HepG2 (cell line): ENCODE results near the gene AKAP8. TPM values are rescaled to one million over a fixed set of nuclear protein-coding genes. Genes with fewer than 3 reads are reported as not detected.

Experiments
- ATAC-seq: fragments of 200-7000 bp; cut with Tn5 transposase; 3 replicates; pipeline ENCODE4 v1.9.1; 2020; ENCODE audit warnings: mild to moderate bottlenecking, moderate library complexity
- BruUV-seq: library from RNA; stranded (reverse); fragments of 400-500 nt; replicated peaks from 2 replicates; lab custom pipeline; 2021; lab: Mats Ljungman, UMichigan
- CTCF ChIA-PET: fragments of 300-600 bp; formaldehyde crosslinking; extraction: SDS; loops from one replicate; lab custom pipeline; 2021; ENCODE audit warnings: low total read pairs, inconsistent platforms, low intra/inter-chr PET ratio; lab: Yijun Ruan, JAX
- POLR2A ChIA-PET: fragments of 350-600 bp; sonication (Branson Sonifier 250); formaldehyde crosslinking; loops from one replicate; lab custom pipeline; 2020; ENCODE audit warnings: antibody characterized with exemption, inconsistent platforms; lab: Yijun Ruan, JAX
- DNase-seq: peaks from one replicate; pipeline ENCODE4 v3.0.0-alpha.2; 2015; ENCODE audit warnings: low spot score
- FAIRE-seq: peaks from 3 replicates; lab custom pipeline; 2011; peaks lifted over from hg19 to GRCh38; lab: Jason Lieb, UNC
- H2AFZ ChIP-seq: one replicate; pipeline ENCODE4 v1.6.1; 2011; ENCODE audit warnings: low read length, inconsistent platforms
- H3K27ac ChIP-seq: fragments of 300-600 bp; 3 replicates; pipeline ENCODE4 v1.8.0; 2011; ENCODE audit warnings: mixed run types, mild to moderate bottlenecking, mixed read lengths, low read length, inconsistent platforms; ENCODE audit not compliant: insufficient read depth; ENCODE audit errors: extremely low read length
- H3K27me3 ChIP-seq, 2 experiments: fragments of 200-600 bp in 1 of 2; 2 replicates in 1 of 2; 3 replicates in 1 of 2; pipeline versions ENCODE4 v1.6.0 to v1.8.0; 2011; ENCODE audit warnings: low read length in 2 of 2, mild to moderate bottlenecking in 2 of 2, moderate library complexity in 2 of 2, inconsistent platforms in 1 of 2; ENCODE audit not compliant: insufficient read depth in 2 of 2, control insufficient read depth in 1 of 2
- H3K36me3 ChIP-seq, 2 experiments: fragments of 200-600 bp in 1 of 2; replicated peaks in 1 of 2; 2 replicates in 1 of 2; 3 replicates in 1 of 2; pipeline versions ENCODE4 v1.5.1 to v1.8.0; 2011; ENCODE audit warnings: low read length in 2 of 2, inconsistent platforms in 1 of 2; ENCODE audit not compliant: insufficient read depth in 2 of 2, control insufficient read depth in 1 of 2
- H3K4me1 ChIP-seq: 2 replicates; pipeline ENCODE4 v1.5.1; 2012; ENCODE audit warnings: low read length, inconsistent platforms; ENCODE audit not compliant: insufficient read depth
- H3K4me2 ChIP-seq: 2 replicates; pipeline ENCODE4 v1.6.0; 2011; ENCODE audit warnings: low read depth, low read length, inconsistent platforms
- H3K4me3 ChIP-seq, 3 experiments: fragments of 200-600 bp in 1 of 3; sonication (generic), shearing (Covaris generic) in 1 of 3; replicated peaks in 1 of 3; 2 replicates each; pipeline ENCODE4 v1.5.1; 2011 to 2016; ENCODE audit warnings: low read length in 3 of 3, inconsistent platforms in 2 of 3, low read depth in 2 of 3, mild to moderate bottlenecking in 2 of 3, control low read depth in 1 of 3, mixed read lengths in 1 of 3; ENCODE audit not compliant: insufficient read depth in 1 of 3
- H3K79me2 ChIP-seq: one replicate; pipeline ENCODE4 v1.6.1; 2011; ENCODE audit warnings: low read length, inconsistent platforms; ENCODE audit not compliant: insufficient read depth
- H3K9ac ChIP-seq: 2 replicates; pipeline ENCODE4 v1.6.0; 2011; ENCODE audit warnings: mild to moderate bottlenecking, low read depth, low read length, inconsistent platforms; ENCODE audit not compliant: insufficient read depth
- H3K9me3 ChIP-seq: 2 replicates; pipeline ENCODE4 v1.5.1; 2012; ENCODE audit warnings: mild to moderate bottlenecking, low read length
- H4K20me1 ChIP-seq: 2 replicates; pipeline ENCODE4 v1.6.0; 2011; ENCODE audit warnings: inconsistent platforms, mild to moderate bottlenecking, low read length, moderate library complexity; ENCODE audit not compliant: insufficient read depth
- CEBPB ChIP-seq: IDR thresholded peaks from 2 replicates; pipeline ENCODE4 v1.6.1; 2011; ENCODE audit warnings: low read depth, low read length, improper control_type of control experiment, borderline replicate concordance
- DNMT3B ChIP-seq: conservative IDR thresholded peaks from 2 replicates; pipeline ENCODE4 v1.6.1; 2016; ENCODE audit warnings: missing biosample characterization, control low read depth
- FOXK2 ChIP-seq: fragments of 450-650 bp; IDR thresholded peaks from 2 replicates; pipeline ENCODE4 v1.6.1; 2016
- RBM22 ChIP-seq: fragments of 200-400 bp; formaldehyde crosslinking; optimal IDR thresholded peaks from 2 replicates; pipeline ENCODE3; 2017; ENCODE audit warnings: mild to moderate bottlenecking, low read length, moderate library complexity
- WGBS: methylation state at CpG from one replicate; pipeline ENCODE4 v1.1.6; 2017; ENCODE audit warnings: low lambda C conversion rate; 5-methylcytosine and 5-hydroxymethylcytosine counted together
- in situ Hi-C: cut with HindIII; loops from 2 replicates; pipeline ENCODE4 v1.10.0; 2017; ENCODE audit warnings: low pct_unique_long_range_greater_than_20kb; ENCODE audit not compliant: extremely low pct_ligation_motif_present
- intact Hi-C: fragments of 100-400 bp; cut with micrococcal nuclease; formaldehyde crosslinking; loops from one replicate; pipeline ENCODE4 v1.10.0; 2022; ENCODE audit not compliant: unreplicated experiment
- polyA plus RNA-seq, 8 experiments: library from polyadenylated mRNA; depleted of rRNA in 3 of 8; stranded (reverse) in 7 of 8; unstranded in 1 of 8; fragments of >200 nt; fragmentation: Illumina TruSeq in 4 of 8; extraction: Trizol in 4 of 8; gene quantifications; 2 replicates each; pipeline versions ENCODE4 v1.2.1 to v1.2.3, GENCODE V29; 2011 to 2016; ENCODE audit warnings: low read depth in 4 of 8, missing spikeins in 1 of 8, mixed read lengths in 1 of 8; ENCODE audit not compliant: insufficient read depth in 1 of 8
- total RNA-seq, 5 experiments: library from RNA; depleted of rRNA; stranded (reverse); fragments of >200 nt; fragmentation: Illumina TruSeq; extraction: Trizol; gene quantifications; 2 replicates each; pipeline ENCODE4 v1.2.3, GENCODE V29; 2016; ENCODE audit warnings: low read depth in 1 of 5

The AKAP8 gene
- total and polyA plus RNA-seq, 2 of the 13 experiments (the other 11 are each of a cell fraction or from before 2014, with no cell fraction given): 15.9 to 22.1 TPM

DNA sequence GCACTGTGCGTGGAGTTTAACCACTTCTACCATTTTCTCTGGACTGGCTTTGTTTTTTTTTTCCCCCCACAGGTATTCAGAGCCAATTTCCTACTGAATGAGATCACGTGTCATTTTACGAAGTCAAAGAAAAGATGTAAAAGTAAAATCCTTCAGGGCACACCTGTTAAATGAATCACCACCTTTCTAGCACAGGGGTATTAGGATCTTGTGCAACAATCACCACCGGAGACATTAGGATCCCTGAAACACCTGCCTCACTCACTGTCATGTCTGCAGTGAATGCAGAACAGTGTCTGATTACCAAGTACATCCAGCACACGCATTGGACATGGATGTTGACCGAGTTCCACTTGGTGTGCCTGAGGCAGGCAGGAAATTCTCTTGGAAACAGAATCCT is 64.5 kb downstream of the AKAP8 start:
- Histone ChIP-seq H4K20me1 (peaks cover 88% of the 10 kb centered on the region), H2AFZ (no peak overlapping the region), H3K4me2 (no peak overlapping the region), H3K36me3 (peaks cover 5 to 10% of the 10 kb centered on the region in 2 experiments; a peak in 3 of 5 replicates), H3K79me2 (peaks cover 94% of the 10 kb centered on the region), H3K4me1 (peaks cover 84% of the 10 kb centered on the region), H3K9ac (no peak overlapping the region), H3K27ac (no peak overlapping the region), H3K27me3 (no peaks in the 10 kb centered on the region), H3K4me3 (no peak overlapping the region), H3K9me3 (no peaks in the 10 kb centered on the region)
- no TSS peak for BruUV-seq
- no peak for FAIRE-seq
- intact Hi-C loops (no loop called here), in situ Hi-C loops (no loop called here)
- ChIA-PET POLR2A (interaction anchor here (1.0 kb wide), 1 partner anchor 13 kb away, joined by 4 read pairs; no protein-coding TSS in a partner anchor), CTCF (no interaction called here)
- no peak for DNase-seq
- WGBS: 93% methylated on average over 6 of the region's 6 CpGs
- TF ChIP-seq CEBPB: 0 out of 2 replicates have a peak, but pooled peaks have one; percentile 11
- no peak for TF ChIP-seq FOXK2
- ATAC-seq: no peak

DNA sequence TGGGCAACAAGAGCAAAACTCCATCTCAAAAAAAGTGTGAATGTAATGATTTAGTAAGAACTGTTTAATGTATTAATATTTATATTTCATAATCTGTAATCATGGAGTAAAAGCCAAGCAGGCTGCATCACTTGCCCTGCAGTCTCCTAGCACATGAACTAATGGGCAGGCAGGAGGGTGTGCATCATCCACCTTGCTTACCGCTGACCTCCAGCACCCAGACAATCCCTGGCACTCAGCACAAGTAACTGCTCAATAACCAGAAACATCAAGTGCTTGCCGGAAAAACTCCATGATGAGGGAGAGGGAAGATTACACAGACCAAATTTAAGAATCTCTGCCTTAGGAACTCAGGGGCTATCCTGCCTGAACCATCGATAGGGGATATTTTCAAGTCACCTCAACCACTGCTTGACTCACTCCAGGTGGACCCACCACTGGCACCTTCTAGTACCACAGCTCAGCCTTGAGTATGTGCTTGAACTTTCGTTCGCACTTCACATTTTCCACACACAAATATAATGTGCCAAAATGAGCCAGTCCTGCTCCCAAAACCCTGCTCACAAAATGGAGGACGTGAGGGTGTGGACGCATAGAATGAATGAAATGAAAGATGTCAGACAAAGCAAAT is 65.8 kb downstream of the AKAP8 start:
- H3K79me2 ChIP-seq: peaks cover 93% of the 10 kb centered on the region
- intact Hi-C loops (no loop called here), in situ Hi-C loops (no loop called here)
- H3K27ac ChIP-seq: no peak overlapping the region
- ATAC-seq (no peak), FAIRE-seq (no peak), DNase-seq (no peak)
- no peaks in the 10 kb centered on the region for H3K9me3 ChIP-seq
- WGBS: 98% methylated on average over 7 of the region's 7 CpGs
- BruUV-seq: no TSS peak
- no peaks in the 10 kb centered on the region for H3K27me3 ChIP-seq
- TF ChIP-seq RBM22 (peak; percentile 41), DNMT3B (no peak)
- no peak overlapping the region for H2AFZ ChIP-seq
- ChIA-PET POLR2A (no interaction called here), CTCF (no interaction called here)
- H3K4me3 ChIP-seq: no peak overlapping the region
- no peak overlapping the region for H3K4me2 ChIP-seq
- H4K20me1 ChIP-seq: peaks cover 87% of the 10 kb centered on the region
- no peak overlapping the region for H3K9ac ChIP-seq
- H3K4me1 ChIP-seq: peaks cover 84% of the 10 kb centered on the region
- H3K36me3 ChIP-seq: peaks cover 5 to 10% of the 10 kb centered on the region in 2 experiments; a peak in 3 of 5 replicates
